Measurements from ENCODE around the gene SLC2A13. TPM values are rescaled to one million over a fixed set of nuclear protein-coding genes. Genes with fewer than 3 reads are reported as not detected.

The SLC2A13 gene
- total and polyA plus RNA-seq, 4 donors: 3.2 to 21.4 (median 7.4) TPM

DNA sequence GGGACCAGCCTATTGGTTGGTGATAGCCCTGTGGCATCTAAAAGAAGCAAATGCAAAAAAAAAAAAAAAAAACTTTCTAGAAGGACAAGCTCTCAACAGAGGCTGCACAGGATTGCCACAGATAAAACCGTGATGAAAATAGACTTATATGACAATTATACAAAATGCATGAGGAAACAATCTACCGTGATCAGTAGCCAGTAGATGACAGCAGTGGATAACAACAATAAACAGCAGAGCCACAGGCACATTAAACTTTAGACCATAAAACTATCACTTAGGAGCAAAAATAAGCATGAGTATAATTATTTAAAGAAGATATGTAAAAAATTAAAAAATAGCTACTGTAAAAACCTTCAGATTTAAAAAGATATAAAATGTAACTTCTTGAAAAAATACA lies 302.7 kb downstream of the SLC2A13 start:
- Histone ChIP-seq H3K27ac (ENCODE audit: low read depth in 1 of 2, low read length in 1 of 2) (no peak overlapping the region), H3K9me3 (ENCODE audit: control insufficient read depth in 4 of 4, insufficient read depth in 3 of 4, low read length in 3 of 4) (no peaks in the 10 kb centered on the region), H3K4me1 (ENCODE audit: control insufficient read depth in 5 of 5, insufficient read depth in 5 of 5, low read length in 5 of 5) (no peaks in the 10 kb centered on the region), H3K9ac (ENCODE audit: insufficient read depth in 1 of 2, low read length in 2 of 2) (no peak overlapping the region), H3K4me3 (no peak overlapping the region), H3K27me3 (ENCODE audit: control insufficient read depth in 3 of 3, insufficient read depth in 3 of 3, low read length in 2 of 3) (no peaks in the 10 kb centered on the region), H3K36me3 (ENCODE audit: control insufficient read depth in 4 of 4, insufficient read depth in 4 of 4, low read length in 4 of 4) (no peaks in the 10 kb centered on the region)
- 78% methylated on average over 2 of the region's 2 CpGs for WGBS, 2 donors
- TF ChIP-seq, protein P1, sequence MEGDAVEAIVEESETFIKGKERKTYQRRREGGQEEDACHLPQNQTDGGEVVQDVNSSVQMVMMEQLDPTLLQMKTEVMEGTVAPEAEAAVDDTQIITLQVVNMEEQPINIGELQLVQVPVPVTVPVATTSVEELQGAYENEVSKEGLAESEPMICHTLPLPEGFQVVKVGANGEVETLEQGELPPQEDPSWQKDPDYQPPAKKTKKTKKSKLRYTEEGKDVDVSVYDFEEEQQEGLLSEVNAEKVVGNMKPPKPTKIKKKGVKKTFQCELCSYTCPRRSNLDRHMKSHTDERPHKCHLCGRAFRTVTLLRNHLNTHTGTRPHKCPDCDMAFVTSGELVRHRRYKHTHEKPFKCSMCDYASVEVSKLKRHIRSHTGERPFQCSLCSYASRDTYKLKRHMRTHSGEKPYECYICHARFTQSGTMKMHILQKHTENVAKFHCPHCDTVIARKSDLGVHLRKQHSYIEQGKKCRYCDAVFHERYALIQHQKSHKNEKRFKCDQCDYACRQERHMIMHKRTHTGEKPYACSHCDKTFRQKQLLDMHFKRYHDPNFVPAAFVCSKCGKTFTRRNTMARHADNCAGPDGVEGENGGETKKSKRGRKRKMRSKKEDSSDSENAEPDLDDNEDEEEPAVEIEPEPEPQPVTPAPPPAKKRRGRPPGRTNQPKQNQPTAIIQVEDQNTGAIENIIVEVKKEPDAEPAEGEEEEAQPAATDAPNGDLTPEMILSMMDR (IDR thresholded peaks at IDR 0.05; ENCODE audit: control extremely low read depth, extremely low read depth): no peak
- ATAC-seq (ENCODE audit: insufficient read depth, low FRiP score) (no peak), DNase-seq (no peak)

DNA sequence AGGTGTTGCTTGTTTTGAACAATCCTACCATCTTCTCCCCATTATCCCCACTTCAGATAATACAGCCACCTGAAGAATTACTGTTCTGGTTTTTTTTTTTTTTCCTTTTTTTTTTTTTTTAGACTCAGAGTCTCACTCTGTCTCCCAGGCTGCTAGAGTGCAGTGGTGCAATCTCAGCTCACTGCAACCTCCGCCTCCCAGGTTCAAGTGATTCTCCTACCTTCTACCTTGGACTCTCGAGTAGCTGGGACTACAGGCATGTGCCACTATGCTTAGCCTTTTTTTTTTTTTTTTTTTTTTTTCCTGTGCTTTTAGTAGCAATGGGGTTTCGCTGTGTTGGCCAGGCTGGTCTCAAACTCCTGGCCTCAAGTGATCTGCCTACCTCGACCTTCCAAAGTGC lies 306.9 kb downstream of the SLC2A13 start:
- Histone ChIP-seq H3K4me1 (ENCODE audit: control insufficient read depth in 5 of 5, insufficient read depth in 5 of 5, low read length in 5 of 5) (no peaks in the 10 kb centered on the region), H3K36me3 (ENCODE audit: control insufficient read depth in 4 of 4, insufficient read depth in 4 of 4, low read length in 4 of 4) (no peaks in the 10 kb centered on the region), H3K4me3 (no peak overlapping the region), H3K9me3 (ENCODE audit: control insufficient read depth in 4 of 4, insufficient read depth in 3 of 4, low read length in 3 of 4) (no peaks in the 10 kb centered on the region), H3K27me3 (ENCODE audit: control insufficient read depth in 3 of 3, insufficient read depth in 3 of 3, low read length in 2 of 3) (no peaks in the 10 kb centered on the region), H3K9ac (ENCODE audit: insufficient read depth in 1 of 2, low read length in 2 of 2) (no peak overlapping the region), H3K27ac (ENCODE audit: low read depth in 1 of 2, low read length in 1 of 2) (no peak overlapping the region)
- WGBS, 2 donors: 80 to 85% methylated on average over 4 of the region's 4 CpGs
- DNase-seq: no peak
- ATAC-seq (ENCODE audit: insufficient read depth, low FRiP score): no peak
- TF ChIP-seq, protein P1 (IDR thresholded peaks at IDR 0.05; ENCODE audit: control extremely low read depth, extremely low read depth): no peak

DNA sequence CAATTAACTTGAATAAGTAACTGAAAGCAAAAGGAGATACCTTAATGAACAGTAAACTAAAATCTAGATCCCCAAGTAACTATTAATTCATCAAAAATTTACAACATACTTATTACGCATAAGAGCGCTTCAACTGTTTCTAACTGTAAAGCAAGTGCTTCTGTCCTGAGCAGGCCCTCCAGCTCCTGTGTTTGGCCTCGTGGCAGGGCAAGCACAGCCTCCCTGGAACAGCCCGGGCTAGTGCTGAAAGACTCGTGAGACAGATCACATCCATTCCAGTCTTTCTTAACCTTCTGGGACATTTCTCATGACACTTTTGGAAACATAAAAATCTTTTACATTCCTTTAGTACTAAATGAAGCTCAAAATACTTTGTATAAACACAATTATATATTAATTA lies 307.5 kb downstream of the SLC2A13 start:
- TF ChIP-seq, protein P1 (IDR thresholded peaks at IDR 0.05; ENCODE audit: control extremely low read depth, extremely low read depth): no peak
- Histone ChIP-seq H3K4me3 (no peak overlapping the region), H3K9me3 (ENCODE audit: control insufficient read depth in 4 of 4, insufficient read depth in 3 of 4, low read length in 3 of 4) (no peaks in the 10 kb centered on the region), H3K27me3 (ENCODE audit: control insufficient read depth in 3 of 3, insufficient read depth in 3 of 3, low read length in 2 of 3) (no peaks in the 10 kb centered on the region), H3K27ac (ENCODE audit: low read depth in 1 of 2, low read length in 1 of 2) (no peak overlapping the region), H3K9ac (ENCODE audit: insufficient read depth in 1 of 2, low read length in 2 of 2) (no peak overlapping the region), H3K36me3 (ENCODE audit: control insufficient read depth in 4 of 4, insufficient read depth in 4 of 4, low read length in 4 of 4) (no peaks in the 10 kb centered on the region), H3K4me1 (ENCODE audit: control insufficient read depth in 5 of 5, insufficient read depth in 5 of 5, low read length in 5 of 5) (no peaks in the 10 kb centered on the region)
- DNase-seq (no peak), ATAC-seq (ENCODE audit: insufficient read depth, low FRiP score) (no peak)
- WGBS, 2 donors: 69 to 88% methylated on average over 5 of the region's 5 CpGs

DNA sequence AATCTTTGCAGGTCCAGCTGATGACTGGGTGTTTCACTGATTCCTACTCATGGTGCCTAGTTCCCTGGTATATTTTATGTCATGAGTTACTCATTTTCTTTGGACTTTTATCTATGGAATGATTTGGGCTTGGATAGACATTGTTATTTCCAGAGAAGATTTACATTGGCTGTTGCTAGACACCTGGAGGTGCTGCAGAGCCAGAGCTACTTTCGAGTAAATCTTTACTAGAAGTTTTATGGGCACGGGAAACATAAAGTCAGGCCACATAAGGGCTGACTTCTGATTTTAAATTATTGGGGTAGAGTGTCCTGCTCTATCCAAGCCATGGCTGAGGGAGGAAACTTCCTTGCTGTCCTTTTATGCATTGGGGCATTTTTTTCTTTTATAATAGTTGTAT lies 310.4 kb downstream of the SLC2A13 start:
- H3K4me3 ChIP-seq: no peak overlapping the region
- no peak overlapping the region for H3K9ac ChIP-seq (ENCODE audit: insufficient read depth in 1 of 2, low read length in 2 of 2)
- no peaks in the 10 kb centered on the region for H3K36me3 ChIP-seq (ENCODE audit: control insufficient read depth in 4 of 4, insufficient read depth in 4 of 4, low read length in 4 of 4)
- TF ChIP-seq, protein P1 (IDR thresholded peaks at IDR 0.05; ENCODE audit: control extremely low read depth, extremely low read depth): no peak
- 93 to 97% methylated on average over 2 of the region's 2 CpGs for WGBS, 2 donors
- H3K27me3 ChIP-seq (ENCODE audit: control insufficient read depth in 3 of 3, insufficient read depth in 3 of 3, low read length in 2 of 3): no peaks in the 10 kb centered on the region
- no peaks in the 10 kb centered on the region for H3K9me3 ChIP-seq (ENCODE audit: control insufficient read depth in 4 of 4, insufficient read depth in 3 of 4, low read length in 3 of 4)
- no peaks in the 10 kb centered on the region for H3K4me1 ChIP-seq (ENCODE audit: control insufficient read depth in 5 of 5, insufficient read depth in 5 of 5, low read length in 5 of 5)
- H3K27ac ChIP-seq (ENCODE audit: low read depth in 1 of 2, low read length in 1 of 2): no peak overlapping the region
- DNase-seq: no peak
- no peak for ATAC-seq (ENCODE audit: insufficient read depth, low FRiP score)

All from lung (tissue), 12 donors.